ENCODE measurements around the gene ACTL9.

Gene ACTL9

GRCh38 chr19:8684001-8684902 lies 14.3 kb downstream of the ACTL9 start:
- no peak for DNase-seq (ENCODE audit: low spot score)

- no peak for DNase-seq (ENCODE audit: low spot score)
Measured at GRCh38 chr19:8682931-8683330, 15.7 kb downstream of the ACTL9 start.

GRCh38 chr19:8682472-8682871 lies 16.1 kb downstream of the ACTL9 start:
- no peak for DNase-seq (ENCODE audit: low spot score)

GRCh38 chr19:8681345-8682029 lies 17.1 kb downstream of the ACTL9 start:
- no peak for DNase-seq (ENCODE audit: low spot score)

GRCh38 chr19:8680676-8681344 lies 17.8 kb downstream of the ACTL9 start:
- no peak for DNase-seq (ENCODE audit: low spot score)

- DNase-seq (ENCODE audit: low spot score) = no peak
Measured at GRCh38 chr19:8678244-8678807, 20.3 kb downstream of the ACTL9 start.

- no peak for DNase-seq (ENCODE audit: low spot score)
Measured at GRCh38 chr19:8675066-8675465, 23.5 kb downstream of the ACTL9 start.

GRCh38 chr19:8673276-8673891 lies 25.2 kb downstream of the ACTL9 start:
- no peak for DNase-seq (ENCODE audit: low spot score)

- no peak for DNase-seq (ENCODE audit: low spot score)
Measured at GRCh38 chr19:8666814-8667405, 31.7 kb downstream of the ACTL9 start.

GRCh38 chr19:8665468-8666213 lies 33.0 kb downstream of the ACTL9 start:
- DNase-seq (ENCODE audit: low spot score) = no peak

GRCh38 chr19:8664671-8665057 lies 33.9 kb downstream of the ACTL9 start:
- no peak for DNase-seq (ENCODE audit: low spot score)

- DNase-seq (ENCODE audit: low spot score) = no peak
Measured at GRCh38 chr19:8663920-8664670, 34.5 kb downstream of the ACTL9 start.

- no peak for DNase-seq (ENCODE audit: low spot score)
Measured at GRCh38 chr19:8662263-8662662, 36.3 kb downstream of the ACTL9 start.

- DNase-seq (ENCODE audit: low spot score) = no peak
Measured at GRCh38 chr19:8659905-8660304, 38.7 kb downstream of the ACTL9 start.

- DNase-seq (ENCODE audit: low spot score) = no peak
Measured at GRCh38 chr19:8657869-8658268, 40.7 kb downstream of the ACTL9 start.

- DNase-seq (ENCODE audit: low spot score) = no peak
Measured at GRCh38 chr19:8655340-8655709, 43.3 kb downstream of the ACTL9 start.

- DNase-seq (ENCODE audit: low spot score) = peak; percentile 89
Measured at GRCh38 chr19:8654591-8655339, 43.8 kb downstream of the ACTL9 start.

- no peak for DNase-seq (ENCODE audit: low spot score)
Measured at GRCh38 chr19:8648240-8648639, 50.4 kb downstream of the ACTL9 start.
